Measurements from ENCODE around the gene F8. TPM values are rescaled to one million over a fixed set of nuclear protein-coding genes. Genes with fewer than 3 reads are reported as not detected.

F8 gene
- total RNA-seq, 1 experiment from 2014 or later = 12.4 TPM

DNA sequence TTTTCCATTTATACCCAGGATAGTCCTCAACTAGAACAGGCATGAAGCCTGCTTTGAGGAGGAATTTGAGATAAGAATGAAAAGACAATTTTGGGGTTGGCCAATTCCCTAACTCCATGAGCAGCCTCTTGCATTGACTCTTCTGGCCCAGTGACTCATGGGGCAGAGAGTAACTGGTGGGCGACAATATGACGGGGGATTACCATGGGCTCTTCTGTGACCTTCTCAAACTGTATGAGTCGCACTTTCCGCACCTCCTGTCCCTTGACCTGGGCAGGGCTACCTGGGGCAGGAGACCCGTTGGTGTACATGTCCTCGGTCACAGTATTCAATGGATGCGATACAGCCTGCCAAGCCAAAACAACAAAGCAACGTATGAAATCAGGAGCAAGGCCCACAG is 230.6 kb downstream of the F8 start:
- no peaks in the 10 kb centered on the region for H3K27me3 ChIP-seq (ENCODE audit: control insufficient read depth, insufficient read depth, low read length)
- no peak overlapping the region for H3K27ac ChIP-seq (ENCODE audit: low read length)
- no TSS peak for BruUV-seq (replicated peaks)
- CTCF ChIA-PET = no interaction called here
- H3K36me3 ChIP-seq (ENCODE audit: control insufficient read depth, insufficient read depth, low read length) = no peaks in the 10 kb centered on the region
- H3K4me1 ChIP-seq (ENCODE audit: control insufficient read depth, insufficient read depth, low read length) = peaks cover 23% of the 10 kb centered on the region
- TF ChIP-seq TCF7L2 (IDR thresholded peaks at IDR 0.05; ENCODE audit: low read depth, low read length) (no peak), REST (IDR thresholded peaks at IDR 0.05; ENCODE audit: insufficient read depth in 1 of 2, low read depth in 2 of 2, low read length in 1 of 2) (no peak), POLR2AphosphoS5 (IDR thresholded peaks at IDR 0.05; ENCODE audit: low read depth, low read length) (no peak), SIN3A (IDR thresholded peaks at IDR 0.05; ENCODE audit: borderline replicate concordance, insufficient read depth, low read depth, low read length) (no peak)
- TF ChIP-seq, protein P1, sequence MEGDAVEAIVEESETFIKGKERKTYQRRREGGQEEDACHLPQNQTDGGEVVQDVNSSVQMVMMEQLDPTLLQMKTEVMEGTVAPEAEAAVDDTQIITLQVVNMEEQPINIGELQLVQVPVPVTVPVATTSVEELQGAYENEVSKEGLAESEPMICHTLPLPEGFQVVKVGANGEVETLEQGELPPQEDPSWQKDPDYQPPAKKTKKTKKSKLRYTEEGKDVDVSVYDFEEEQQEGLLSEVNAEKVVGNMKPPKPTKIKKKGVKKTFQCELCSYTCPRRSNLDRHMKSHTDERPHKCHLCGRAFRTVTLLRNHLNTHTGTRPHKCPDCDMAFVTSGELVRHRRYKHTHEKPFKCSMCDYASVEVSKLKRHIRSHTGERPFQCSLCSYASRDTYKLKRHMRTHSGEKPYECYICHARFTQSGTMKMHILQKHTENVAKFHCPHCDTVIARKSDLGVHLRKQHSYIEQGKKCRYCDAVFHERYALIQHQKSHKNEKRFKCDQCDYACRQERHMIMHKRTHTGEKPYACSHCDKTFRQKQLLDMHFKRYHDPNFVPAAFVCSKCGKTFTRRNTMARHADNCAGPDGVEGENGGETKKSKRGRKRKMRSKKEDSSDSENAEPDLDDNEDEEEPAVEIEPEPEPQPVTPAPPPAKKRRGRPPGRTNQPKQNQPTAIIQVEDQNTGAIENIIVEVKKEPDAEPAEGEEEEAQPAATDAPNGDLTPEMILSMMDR (IDR thresholded peaks at IDR 0.05) = no peak
- no peaks in the 10 kb centered on the region for H3K9me3 ChIP-seq (ENCODE audit: control insufficient read depth, insufficient read depth, low read depth, low read length)
- intact Hi-C loops (cut with micrococcal nuclease; ENCODE audit: unreplicated experiment) (no loop called here), in situ Hi-C loops (cut with HindIII; ENCODE audit: low pct_unique_long_range_greater_than_20kb, low sequenced_read_pairs) (no loop called here)
- ATAC-seq (no peak), DNase-seq (ENCODE audit: low read depth, low spot score) (no peak)
- H3K4me3 ChIP-seq (ENCODE audit: low read depth in 2 of 2, low read length in 2 of 2) = no peak overlapping the region
- POLR2A ChIA-PET = no interaction called here

GRCh38 chrX:154791467-154791866 is 231.1 kb downstream of the F8 start:
- ChIA-PET CTCF (no interaction called here), POLR2A (no interaction called here)
- Histone ChIP-seq H3K27ac (ENCODE audit: low read length) (no peak overlapping the region), H3K4me1 (ENCODE audit: control insufficient read depth, insufficient read depth, low read length) (peaks cover 18% of the 10 kb centered on the region), H3K36me3 (ENCODE audit: control insufficient read depth, insufficient read depth, low read length) (no peaks in the 10 kb centered on the region), H3K27me3 (ENCODE audit: control insufficient read depth, insufficient read depth, low read length) (no peaks in the 10 kb centered on the region), H3K4me3 (ENCODE audit: low read depth in 2 of 2, low read length in 2 of 2) (no peak overlapping the region), H3K9me3 (ENCODE audit: control insufficient read depth, insufficient read depth, low read depth, low read length) (no peaks in the 10 kb centered on the region)
- no peak for TF ChIP-seq SIN3A (IDR thresholded peaks at IDR 0.05; ENCODE audit: borderline replicate concordance, insufficient read depth, low read depth, low read length)
- no peak for TF ChIP-seq POLR2AphosphoS5 (IDR thresholded peaks at IDR 0.05; ENCODE audit: low read depth, low read length)
- DNase-seq (ENCODE audit: low read depth, low spot score) (no peak), ATAC-seq (no peak)
- in situ Hi-C loops (cut with HindIII; ENCODE audit: low pct_unique_long_range_greater_than_20kb, low sequenced_read_pairs) (no loop called here), intact Hi-C loops (cut with micrococcal nuclease; ENCODE audit: unreplicated experiment) (no loop called here)
- no TSS peak for BruUV-seq (replicated peaks)

Small RNA genes lying within 50 kb of the gene (microRNA-seq; reads per million reads assigned to microRNA genes)
- gene MIR1184-1 (ENCODE audit: unreplicated experiment) = not detected

Other genes starting within 250 kb of the F8 start
- gene MPP1, start 217.2 kb downstream of the F8 start, total RNA-seq (2021; ENCODE audit: unreplicated experiment) = 89.3 TPM
- not detected for gene SMIM9, start 188.1 kb downstream of the F8 start, total RNA-seq (2021; ENCODE audit: unreplicated experiment)
- gene F8A1, start 136.4 kb downstream of the F8 start, total RNA-seq (2021; ENCODE audit: unreplicated experiment) = 122 TPM
- 68.8 TPM for gene FUNDC2, start 4.1 kb upstream of the F8 start, total RNA-seq (2021; ENCODE audit: unreplicated experiment)
- gene CMC4, start 48.4 kb upstream of the F8 start, total RNA-seq (2021; ENCODE audit: unreplicated experiment) = 13.0 TPM
- gene MTCP1, start 48.4 kb upstream of the F8 start, total RNA-seq (2021; ENCODE audit: unreplicated experiment) = 49.5 TPM
- gene BRCC3, start 48.8 kb upstream of the F8 start, total RNA-seq (2021; ENCODE audit: unreplicated experiment) = 37.4 TPM
- gene VBP1, start 193.7 kb upstream of the F8 start, total RNA-seq (2021; ENCODE audit: unreplicated experiment) = 126 TPM
- gene RAB39B, start 241.8 kb upstream of the F8 start, total RNA-seq (2021; ENCODE audit: unreplicated experiment) = 2.0 TPM